Body of pancreas (tissue), 4 donors: ENCODE data around the gene SBK3. TPM values are rescaled to one million over a fixed set of nuclear protein-coding genes. Genes with fewer than 3 reads are reported as not detected.

ENCODE experiments used
- ATAC-seq: fragments of 150-250 bp; one replicate; pipeline ENCODE4 v1.9.1; 2016
- DNase-seq, 4 donors: peaks; one replicate each; pipeline ENCODE4 v3.0.0-alpha.2; 2019
- H3K27ac ChIP-seq, 4 donors: fragments of 200-600 bp; sonication (generic); 1 replicate in 3 of 4; 2 replicates in 1 of 4; pipeline versions ENCODE4 v1.5.1 to v1.6.1; 2016 to 2019; ENCODE audit warnings: mild to moderate bottlenecking in 1 of 4, mixed read lengths in 1 of 4, moderate library complexity in 1 of 4
- H3K27me3 ChIP-seq, 2 donors: fragments of 200-600 bp; sonication (generic); one replicate each; pipeline ENCODE4 v1.6.0; 2016; ENCODE audit warnings: mild to moderate bottlenecking in 1 of 2
- H3K36me3 ChIP-seq, 2 donors: fragments of 200-600 bp; sonication (generic); replicated peaks in 1 of 2; 2 replicates each; pipeline ENCODE4 v1.5.1; 2016; ENCODE audit warnings: low read depth in 2 of 2; ENCODE audit not compliant: insufficient read depth in 1 of 2
- H3K4me1 ChIP-seq: fragments of 200-600 bp; sonication (generic); one replicate; pipeline ENCODE4 v1.6.0; 2016
- H3K4me3 ChIP-seq, 2 donors: fragments of 200-600 bp; sonication (generic); 1 replicate in 1 of 2; 2 replicates in 1 of 2; pipeline ENCODE4 v1.5.1; 2016 to 2019
- H3K9me3 ChIP-seq, 3 donors: fragments of 200-600 bp; sonication (generic); 1 replicate in 2 of 3; 2 replicates in 1 of 3; pipeline ENCODE4 v1.5.1; 2016
- CTCF ChIP-seq, 7 experiments: fragments of 450-650 bp in 4 of 7; fragments of 200-600 bp in 3 of 7; sonication (generic) in 3 of 7; IDR thresholded peaks; one replicate each; pipeline ENCODE4 v1.5.1; 2016 to 2019; ENCODE audit warnings: antibody characterized with exemption in 7 of 7
- POLR2A ChIP-seq, 3 donors: fragments of 450-650 bp; IDR thresholded peaks; one replicate each; pipeline ENCODE4 v1.6.1; 2016; ENCODE audit warnings: antibody characterized with exemption in 3 of 3, mild to moderate bottlenecking in 2 of 3
- WGBS, 2 donors: methylation state at CpG; one replicate each; pipeline ENCODE4 v1.1.5; 2017; 5-methylcytosine and 5-hydroxymethylcytosine counted together
- intact Hi-C: fragments of 100-400 bp; cut with DNase I; formaldehyde crosslinking; loops from one replicate; pipeline ENCODE4 v1.15.1; 2023
- total RNA-seq, 2 donors: library from RNA; depleted of rRNA; stranded (reverse); fragments of >200 nt; gene quantifications; one replicate each; pipeline ENCODE4 v1.1.0, GENCODE V29; 2016

The SBK3 gene
- total RNA-seq, 2 donors from 2014 or later, result not detected

- no peaks in the 10 kb centered on the region for H3K9me3 ChIP-seq
- peaks cover 5% of the 10 kb centered on the region for H3K4me1 ChIP-seq
- intact Hi-C loops, result no loop called here
- H3K27me3 ChIP-seq, result no peaks in the 10 kb centered on the region
- WGBS, 2 donors, result 28 to 29% methylated on average over 12 of the region's 12 CpGs
- TF ChIP-seq CTCF (IDR thresholded peaks at IDR 0.05) (no peak), POLR2A (IDR thresholded peaks at IDR 0.05) (no peak)
- ATAC-seq (no peak), DNase-seq (no peak)
- H3K4me3 ChIP-seq, result no peak overlapping the region
- H3K27ac ChIP-seq, result no peak overlapping the region
- H3K36me3 ChIP-seq, result no peaks in the 10 kb centered on the region
Observed at GRCh38 chr19:55492362-55492944, 52.9 kb downstream of the SBK3 start.

- Histone ChIP-seq H3K9me3 (no peaks in the 10 kb centered on the region), H3K27ac (no peak overlapping the region), H3K27me3 (no peaks in the 10 kb centered on the region), H3K4me3 (no peak overlapping the region), H3K36me3 (no peaks in the 10 kb centered on the region), H3K4me1 (peaks cover 12% of the 10 kb centered on the region)
- no peak for ATAC-seq
- DNase-seq, result no peak
- 59 to 64% methylated on average over 17 to 19 of the region's 24 CpGs for WGBS, 2 donors
- intact Hi-C loops, result no loop called here
- no peak for TF ChIP-seq CTCF (IDR thresholded peaks at IDR 0.05)
Observed at GRCh38 chr19:55491546-55492360, 53.6 kb downstream of the SBK3 start.

Other genes with a start within 250 kb of the SBK3 start
- 1 to 10 TPM in 1 of 2 donors, not detected in 1; 1.0 TPM for gene TMEM150B, start 220.2 kb downstream of the SBK3 start, total RNA-seq
- gene KMT5C, start 205.7 kb downstream of the SBK3 start, total RNA-seq, result 10 to 100 TPM; 14.8 to 17.6 TPM
- 1 to 10 TPM in 1 of 2 donors, not detected in 1; 1.6 TPM for gene COX6B2, start 190.8 kb downstream of the SBK3 start, total RNA-seq
- gene GARIN5B, start 182.3 kb downstream of the SBK3 start, total RNA-seq, result not detected
- gene IL11, start 175.1 kb downstream of the SBK3 start, total RNA-seq, result not detected
- not detected for gene TMEM190, start 168.7 kb downstream of the SBK3 start, total RNA-seq
- 10 to 100 TPM; 12.5 to 53.4 TPM for gene TMEM238, start 161.3 kb downstream of the SBK3 start, total RNA-seq
- gene RPL28, start 159.6 kb downstream of the SBK3 start, total RNA-seq, result 100 to 1,000 TPM; 113 to 268 TPM
- 1 to 10 TPM; 6.5 to 7.9 TPM for gene UBE2S, start 137.8 kb downstream of the SBK3 start, total RNA-seq
- not detected for gene SHISA7, start 102.2 kb downstream of the SBK3 start, total RNA-seq
- 10 to 100 TPM; 38.4 to 75.8 TPM for gene ISOC2, start 83.9 kb downstream of the SBK3 start, total RNA-seq
- not detected for gene C19orf85, start 80.8 kb downstream of the SBK3 start, total RNA-seq
- gene ZNF628, start 68.9 kb downstream of the SBK3 start, total RNA-seq, result 1 to 10 TPM; 3.4 to 8.2 TPM
- gene NAT14, start 60.4 kb downstream of the SBK3 start, total RNA-seq, result 1 to 10 TPM; 4.2 to 8.2 TPM
- 1 to 10 TPM; 2.6 to 3.3 TPM for gene SSC5D, start 57.1 kb downstream of the SBK3 start, total RNA-seq
- gene SBK2, start 8.4 kb downstream of the SBK3 start, total RNA-seq, result not detected
- 1 to 10 TPM; 3.3 to 6.2 TPM for gene ZNF579, start 35.3 kb upstream of the SBK3 start, total RNA-seq
- gene FIZ1, start 54.0 kb upstream of the SBK3 start, total RNA-seq, result 10 to 100 TPM in 1 of 2 donors, 1 to 10 TPM in 1; 5.7 to 13.5 TPM
- gene ZNF524, start 54.7 kb upstream of the SBK3 start, total RNA-seq, result 10 to 100 TPM; 29.7 to 45.4 TPM
- 10 to 100 TPM in 1 of 2 donors, 1 to 10 TPM in 1; 6.5 to 14.8 TPM for gene ZNF865, start 60.1 kb upstream of the SBK3 start, total RNA-seq
- 1 to 10 TPM; 6.9 to 9.6 TPM for gene ZNF784, start 79.0 kb upstream of the SBK3 start, total RNA-seq
- 10 to 100 TPM; 29.7 to 36.1 TPM for gene ZNF580, start 95.5 kb upstream of the SBK3 start, total RNA-seq
- 10 to 100 TPM; 16.8 to 20.2 TPM for gene ZNF581, start 98.1 kb upstream of the SBK3 start, total RNA-seq
- gene CCDC106, start 102.7 kb upstream of the SBK3 start, total RNA-seq, result 10 to 100 TPM in 1 of 2 donors, 1 to 10 TPM in 1; 5.9 to 15.0 TPM
- 100 to 1,000 TPM in 1 of 2 donors, 10 to 100 TPM in 1; 53.4 to 106 TPM for gene U2AF2, start 109.5 kb upstream of the SBK3 start, total RNA-seq
- gene EPN1, start 129.7 kb upstream of the SBK3 start, total RNA-seq, result 10 to 100 TPM; 52.1 to 52.4 TPM
- not detected for gene NLRP9, start 192.9 kb upstream of the SBK3 start, total RNA-seq
- gene RFPL4A, start 213.6 kb upstream of the SBK3 start, total RNA-seq, result not detected
- 1 to 10 TPM in 1 of 2 donors, not detected in 1; 2.3 TPM for gene RFPL4AL1, start 223.6 kb upstream of the SBK3 start, total RNA-seq